ENCODE data around the gene C22orf39. TPM values are rescaled to one million over a fixed set of nuclear protein-coding genes. Genes with fewer than 3 reads are reported as not detected.

Gene C22orf39
- total RNA-seq, 1 donor from 2014 or later = 25.3 TPM

DNA sequence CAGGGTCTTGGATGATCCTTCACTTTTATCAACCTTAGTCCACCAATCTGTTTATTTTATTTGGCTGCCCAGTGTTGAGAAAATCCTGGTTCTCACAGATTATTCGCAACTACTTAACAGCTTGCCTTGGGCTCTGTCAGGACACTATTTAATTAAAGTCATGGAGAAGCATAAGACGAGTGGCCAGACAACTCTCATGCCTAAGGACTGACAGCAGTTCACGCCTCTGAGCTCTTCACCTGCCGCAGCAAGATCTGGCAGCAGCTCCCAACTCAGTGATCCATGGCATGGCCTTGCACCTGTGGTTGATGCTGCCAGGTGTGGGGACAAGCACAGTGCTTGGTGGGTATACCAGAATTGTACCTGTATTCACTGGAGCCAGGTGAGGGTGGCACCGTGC lies 53.8 kb downstream of the C22orf39 start:
- H3K36me3 ChIP-seq (ENCODE audit: control insufficient read depth, insufficient read depth, low read length) = peaks cover 43% of the 10 kb centered on the region
- DNase-seq (ENCODE audit: low read depth) (no peak), FAIRE-seq (no peak)
- TF ChIP-seq, protein P1, sequence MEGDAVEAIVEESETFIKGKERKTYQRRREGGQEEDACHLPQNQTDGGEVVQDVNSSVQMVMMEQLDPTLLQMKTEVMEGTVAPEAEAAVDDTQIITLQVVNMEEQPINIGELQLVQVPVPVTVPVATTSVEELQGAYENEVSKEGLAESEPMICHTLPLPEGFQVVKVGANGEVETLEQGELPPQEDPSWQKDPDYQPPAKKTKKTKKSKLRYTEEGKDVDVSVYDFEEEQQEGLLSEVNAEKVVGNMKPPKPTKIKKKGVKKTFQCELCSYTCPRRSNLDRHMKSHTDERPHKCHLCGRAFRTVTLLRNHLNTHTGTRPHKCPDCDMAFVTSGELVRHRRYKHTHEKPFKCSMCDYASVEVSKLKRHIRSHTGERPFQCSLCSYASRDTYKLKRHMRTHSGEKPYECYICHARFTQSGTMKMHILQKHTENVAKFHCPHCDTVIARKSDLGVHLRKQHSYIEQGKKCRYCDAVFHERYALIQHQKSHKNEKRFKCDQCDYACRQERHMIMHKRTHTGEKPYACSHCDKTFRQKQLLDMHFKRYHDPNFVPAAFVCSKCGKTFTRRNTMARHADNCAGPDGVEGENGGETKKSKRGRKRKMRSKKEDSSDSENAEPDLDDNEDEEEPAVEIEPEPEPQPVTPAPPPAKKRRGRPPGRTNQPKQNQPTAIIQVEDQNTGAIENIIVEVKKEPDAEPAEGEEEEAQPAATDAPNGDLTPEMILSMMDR (IDR thresholded peaks at IDR 0.05; ENCODE audit: insufficient read depth, low read length, severe bottlenecking) = no peak
- H3K27me3 ChIP-seq (ENCODE audit: control insufficient read depth, insufficient read depth, low read length) = no peaks in the 10 kb centered on the region
- H3K4me3 ChIP-seq (ENCODE audit: low read depth, low read length) = no peak overlapping the region

Other genes with a start within 250 kb of the C22orf39 start
- gene CLTCL1, start 156.0 kb downstream of the C22orf39 start, total RNA-seq = 13.7 and 20.2 TPM in 2 replicates
- 20.6 and 22.4 TPM in 2 replicates for gene HIRA, start 16.0 kb downstream of the C22orf39 start, total RNA-seq
- 60.8 and 61.7 TPM in 2 replicates for gene MRPL40, start 15.2 kb downstream of the C22orf39 start, total RNA-seq
- gene UFD1, start 31.5 kb upstream of the C22orf39 start, total RNA-seq = 66.9 and 77.8 TPM in 2 replicates
- 0.26 and 1.2 TPM in 2 replicates for gene CDC45, start 32.2 kb upstream of the C22orf39 start, total RNA-seq
- gene CLDN5, start 76.7 kb upstream of the C22orf39 start, total RNA-seq = 0.38 and 2.4 TPM in 2 replicates